ENCODE measurements around the gene AKT3.

DNA sequence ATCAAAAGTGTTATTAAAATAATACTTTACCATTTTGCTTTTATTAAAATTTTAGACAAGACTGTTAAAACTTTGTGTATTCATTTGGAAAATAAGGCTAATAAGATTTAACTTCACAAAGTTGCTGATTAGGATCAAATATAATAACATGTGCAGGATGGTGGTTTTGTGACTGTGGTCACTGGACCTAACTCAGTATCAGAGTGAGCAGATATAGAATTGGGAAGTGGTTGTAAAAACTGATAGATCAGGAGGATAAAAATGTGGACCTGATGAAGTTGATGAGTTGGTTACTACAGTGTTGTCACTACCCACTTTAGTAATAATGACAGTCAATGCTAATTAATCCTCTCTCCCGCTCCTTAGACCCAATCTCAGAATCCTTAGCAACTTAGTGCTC is 186.4 kb downstream of the AKT3 start:
- TF ChIP-seq POLR2A (IDR thresholded peaks at IDR 0.05; ENCODE audit: low read depth, low read length) (no peak), SPI1 (IDR thresholded peaks at IDR 0.05; ENCODE audit: low read depth, low read length) (no peak), POLR2AphosphoS5 (IDR thresholded peaks at IDR 0.05; ENCODE audit: low read depth, low read length) (no peak), TAF1 (IDR thresholded peaks at IDR 0.05; ENCODE audit: low read depth, low read length) (no peak), PAX5 (IDR thresholded peaks at IDR 0.05; ENCODE audit: insufficient read depth, low read length, severe bottlenecking) (no peak), POU2F2 (IDR thresholded peaks at IDR 0.05; ENCODE audit: low read depth, low read length) (no peak)

All from GM12891 (cell line).